ENCODE data around the gene TCF12.
"Not testable (repeated sequence)": the region's sequence is repeated elsewhere in the genome, so short reads cannot be mapped to it uniquely, and the experiment has no call there.

DNA sequence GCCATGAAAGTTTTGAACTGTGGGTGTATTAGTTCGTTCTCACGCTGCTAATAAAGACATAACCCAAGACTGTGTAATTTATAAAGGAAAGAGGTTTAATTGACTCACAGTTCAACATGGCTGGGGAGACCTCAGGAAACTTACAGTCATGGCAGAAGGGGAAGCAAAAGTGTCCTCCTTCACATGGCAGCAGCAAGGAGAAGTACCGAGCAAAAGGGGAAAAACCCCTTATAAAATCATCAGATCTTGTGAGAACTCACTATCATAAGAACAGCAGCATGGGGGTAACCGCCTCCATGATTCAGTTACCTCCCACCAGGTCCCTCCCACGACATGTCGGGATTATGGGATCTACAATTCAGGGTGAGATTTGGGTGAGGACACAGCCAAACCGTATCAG is 245.8 kb downstream of the TCF12 start:
- TF ChIP-seq, protein P1, sequence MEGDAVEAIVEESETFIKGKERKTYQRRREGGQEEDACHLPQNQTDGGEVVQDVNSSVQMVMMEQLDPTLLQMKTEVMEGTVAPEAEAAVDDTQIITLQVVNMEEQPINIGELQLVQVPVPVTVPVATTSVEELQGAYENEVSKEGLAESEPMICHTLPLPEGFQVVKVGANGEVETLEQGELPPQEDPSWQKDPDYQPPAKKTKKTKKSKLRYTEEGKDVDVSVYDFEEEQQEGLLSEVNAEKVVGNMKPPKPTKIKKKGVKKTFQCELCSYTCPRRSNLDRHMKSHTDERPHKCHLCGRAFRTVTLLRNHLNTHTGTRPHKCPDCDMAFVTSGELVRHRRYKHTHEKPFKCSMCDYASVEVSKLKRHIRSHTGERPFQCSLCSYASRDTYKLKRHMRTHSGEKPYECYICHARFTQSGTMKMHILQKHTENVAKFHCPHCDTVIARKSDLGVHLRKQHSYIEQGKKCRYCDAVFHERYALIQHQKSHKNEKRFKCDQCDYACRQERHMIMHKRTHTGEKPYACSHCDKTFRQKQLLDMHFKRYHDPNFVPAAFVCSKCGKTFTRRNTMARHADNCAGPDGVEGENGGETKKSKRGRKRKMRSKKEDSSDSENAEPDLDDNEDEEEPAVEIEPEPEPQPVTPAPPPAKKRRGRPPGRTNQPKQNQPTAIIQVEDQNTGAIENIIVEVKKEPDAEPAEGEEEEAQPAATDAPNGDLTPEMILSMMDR (IDR thresholded peaks at IDR 0.05; ENCODE audit: control extremely low read depth in 1 of 3, insufficient read depth in 1 of 3, low read depth in 1 of 3, low read length in 3 of 3) = not testable (repeated sequence)
- TF ChIP-seq EZH2 (IDR thresholded peaks at IDR 0.05; ENCODE audit: low read depth, low read length, severe bottlenecking); CREB1 (IDR thresholded peaks at IDR 0.05); RXRA (IDR thresholded peaks at IDR 0.05; ENCODE audit: insufficient read depth, low read depth, low read length): not testable (repeated sequence)
